Stimulated activated CD4-positive, alpha-beta T cell treated with anti-CD3 and anti-CD28 coated beads, Interleukin-2, amount 100 ng/mL, for 24 hours (primary cell): ENCODE results near the gene PPM1F.
"Not testable (repeated sequence)": the region's sequence is repeated elsewhere in the genome, so short reads cannot be mapped to it uniquely, and the experiment has no call there.

ENCODE experiments used
- DNase-seq, 2 donors: peaks; one replicate each; pipeline ENCODE4 v3.0.0-alpha.2; 2020

PPM1F gene

GRCh38 chr22:21881841-21882753, 70.6 kb downstream of the PPM1F start:
- no peak for DNase-seq

- peak; percentile 45 to 54 for DNase-seq
Observed at GRCh38 chr22:21876486-21877176, 76.0 kb downstream of the PPM1F start.

- not testable (repeated sequence) for DNase-seq
Observed at GRCh38 chr22:21874953-21875352, 77.7 kb downstream of the PPM1F start.

- no peak for DNase-seq
Observed at GRCh38 chr22:21873619-21874018, 79.0 kb downstream of the PPM1F start.

DNA sequence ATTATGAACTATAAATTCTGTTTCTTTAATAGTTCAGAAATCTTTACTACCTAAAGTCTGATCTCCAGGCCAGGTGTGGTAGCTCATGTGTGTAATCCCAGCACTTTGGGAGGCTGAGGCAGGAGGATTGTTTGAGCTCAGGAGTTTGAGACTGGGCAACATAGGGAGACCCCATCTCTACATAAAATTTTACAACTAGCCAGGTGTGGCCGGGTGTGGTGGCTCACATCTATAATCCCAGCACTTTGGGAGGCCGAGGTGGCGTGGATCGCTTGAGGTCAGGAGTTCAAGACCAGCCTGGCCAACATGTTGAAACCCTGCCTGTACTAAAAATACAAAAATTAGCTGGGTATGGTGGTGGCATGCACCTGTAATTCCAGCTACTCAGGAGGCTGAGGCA, 79.9 kb downstream of the PPM1F start:
- DNase-seq = not testable (repeated sequence)
